Measurements from ENCODE around the gene ATXN1.

The ATXN1 gene

DNA sequence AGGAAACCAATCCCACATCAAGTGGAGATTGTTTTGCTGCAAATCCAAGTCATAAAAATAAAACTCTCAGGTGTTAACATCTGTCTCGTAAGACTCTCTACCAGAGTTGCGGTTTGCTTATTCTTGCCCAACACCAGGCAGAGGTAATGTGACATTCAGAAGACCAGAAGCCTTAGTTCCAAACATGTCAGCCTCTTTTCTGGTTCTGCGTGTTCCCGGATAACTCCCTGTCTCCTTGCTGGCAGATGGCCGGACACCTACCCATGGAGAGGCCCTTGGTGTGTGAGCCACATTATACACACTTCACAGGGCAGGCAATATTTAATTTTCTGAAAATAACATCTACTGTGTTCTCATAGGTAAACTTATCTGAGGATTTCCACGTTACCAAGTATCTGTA, 449.5 kb downstream of the ATXN1 start:
- no peak for DNase-seq
- no peak for TF ChIP-seq POLR2A (IDR thresholded peaks at IDR 0.05; ENCODE audit: low read length)
- no peak for TF ChIP-seq GATA1 (IDR thresholded peaks at IDR 0.05; ENCODE audit: low read depth, low read length)

DNA sequence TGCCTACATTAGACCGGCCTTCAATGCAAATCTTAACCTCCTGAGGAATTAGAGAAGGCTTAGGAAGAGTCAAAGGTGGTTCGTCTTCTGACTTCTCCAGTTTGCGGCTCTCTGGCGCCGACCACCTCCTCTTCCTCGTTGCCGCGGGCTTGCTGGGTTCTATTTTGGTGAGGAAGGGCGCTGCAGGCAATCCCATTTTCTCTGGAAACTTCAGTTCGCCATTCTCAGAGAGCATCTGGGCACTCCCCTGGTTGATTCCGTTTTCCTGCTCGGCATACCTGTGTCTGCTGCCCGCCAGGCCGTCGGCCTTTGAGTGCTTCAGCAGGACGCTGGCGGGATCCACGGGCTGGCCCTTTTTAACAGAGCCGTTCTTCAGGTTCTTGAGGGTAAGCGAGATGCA, 454.9 kb downstream of the ATXN1 start:
- DNase-seq: peak in 1 of 2 experiments; percentile 24
- TF ChIP-seq POLR2A (IDR thresholded peaks at IDR 0.05; ENCODE audit: low read length): no peak
- no peak for TF ChIP-seq GATA1 (IDR thresholded peaks at IDR 0.05; ENCODE audit: low read depth, low read length)

DNA sequence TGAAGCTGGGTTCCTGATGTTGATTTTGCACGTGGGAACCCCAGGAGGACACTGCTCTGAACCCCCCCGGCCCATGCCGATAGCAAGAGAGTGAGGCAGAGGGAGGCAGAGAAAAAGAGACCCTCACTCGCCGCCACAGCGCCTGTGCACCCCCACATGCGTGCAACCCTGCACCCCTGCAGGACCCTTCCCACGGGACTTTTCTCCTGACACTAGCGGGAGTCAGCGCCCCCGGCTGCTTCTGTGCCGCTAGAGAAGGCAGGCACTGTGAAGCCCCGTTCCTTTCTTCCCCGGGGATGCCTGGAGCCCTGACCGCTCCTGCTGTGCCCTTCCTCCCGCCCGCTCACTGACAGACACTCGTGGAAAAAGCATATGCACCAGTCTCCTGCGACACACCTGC, 455.5 kb downstream of the ATXN1 start:
- TF ChIP-seq GATA1 (IDR thresholded peaks at IDR 0.05; ENCODE audit: low read depth, low read length): no peak
- TF ChIP-seq POLR2A (IDR thresholded peaks at IDR 0.05; ENCODE audit: low read length): no peak

DNA sequence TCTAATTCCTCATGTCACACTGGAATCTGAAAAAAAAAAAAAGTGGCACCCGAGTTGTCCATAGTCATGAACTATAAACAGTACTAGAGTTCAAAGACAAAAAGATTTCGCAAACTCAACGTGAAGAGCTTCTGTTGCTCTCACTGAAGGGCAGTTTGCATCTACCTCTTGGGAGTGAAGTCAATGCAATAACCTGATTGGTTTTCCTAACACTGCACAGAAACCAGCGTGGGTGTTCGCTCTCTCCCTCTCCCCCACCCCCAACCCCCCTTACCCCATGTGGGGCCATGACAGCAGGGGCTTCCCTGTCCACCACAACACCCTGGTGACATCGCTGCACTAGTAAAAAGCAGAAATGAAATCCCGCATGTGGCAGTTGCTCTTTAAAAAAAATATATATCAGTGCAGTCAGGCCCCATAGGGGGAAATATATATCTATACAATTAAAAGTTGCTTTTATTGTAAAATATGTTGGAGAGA, 456.0 kb downstream of the ATXN1 start:
- TF ChIP-seq POLR2A (IDR thresholded peaks at IDR 0.05; ENCODE audit: low read length) (no peak), GATA1 (IDR thresholded peaks at IDR 0.05; ENCODE audit: low read depth, low read length) (no peak)
- peak in 1 of 2 experiments; percentile 12 for DNase-seq

More for the DNA sequence above, 455.5 kb downstream of the ATXN1 start:
- DNase-seq: peak in 1 of 2 experiments; percentile 24

DNA sequence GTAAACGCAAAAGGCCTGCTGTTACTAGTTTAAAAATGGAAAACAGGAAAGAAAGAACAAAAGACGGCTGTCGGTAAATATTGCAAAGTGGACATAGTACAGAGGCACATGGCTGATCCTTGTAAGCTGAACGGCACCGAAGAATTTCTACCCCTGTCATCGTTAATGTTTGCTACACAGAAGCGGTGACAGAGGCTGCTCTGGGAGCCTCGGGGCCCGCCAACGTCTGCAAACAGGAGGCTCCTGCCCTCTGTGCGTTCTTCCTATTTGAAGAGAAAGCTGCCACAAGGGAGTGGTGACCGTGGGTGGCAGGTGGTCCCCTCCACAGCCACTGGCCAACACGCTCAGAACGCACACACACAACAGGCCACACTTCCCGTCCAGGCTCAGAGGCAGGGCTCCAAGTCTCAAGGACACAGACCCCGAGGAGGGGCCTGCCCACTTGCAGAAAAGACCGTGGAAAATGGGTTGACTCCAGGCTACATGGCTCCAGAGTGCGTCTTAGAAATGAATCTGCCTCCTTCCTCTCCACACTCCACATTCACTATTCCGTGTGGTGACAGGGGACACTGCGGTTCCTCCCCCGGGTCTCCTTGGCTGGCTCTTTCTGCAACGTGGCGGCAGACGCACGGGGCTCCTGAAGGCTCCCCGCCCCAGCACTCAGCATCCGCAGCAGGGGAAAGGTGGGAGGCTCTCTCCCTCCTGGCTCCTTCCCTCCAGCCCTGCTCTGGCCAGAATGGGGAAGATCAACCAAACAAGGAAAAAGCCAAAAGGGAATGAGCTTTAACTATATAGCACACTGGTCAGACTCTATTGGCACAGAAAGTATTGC, 458.3 kb downstream of the ATXN1 start:
- TF ChIP-seq POLR2A (IDR thresholded peaks at IDR 0.05; ENCODE audit: low read length) (no peak), GATA1 (IDR thresholded peaks at IDR 0.05; ENCODE audit: low read depth, low read length) (no peak)
- no peak for DNase-seq

DNA sequence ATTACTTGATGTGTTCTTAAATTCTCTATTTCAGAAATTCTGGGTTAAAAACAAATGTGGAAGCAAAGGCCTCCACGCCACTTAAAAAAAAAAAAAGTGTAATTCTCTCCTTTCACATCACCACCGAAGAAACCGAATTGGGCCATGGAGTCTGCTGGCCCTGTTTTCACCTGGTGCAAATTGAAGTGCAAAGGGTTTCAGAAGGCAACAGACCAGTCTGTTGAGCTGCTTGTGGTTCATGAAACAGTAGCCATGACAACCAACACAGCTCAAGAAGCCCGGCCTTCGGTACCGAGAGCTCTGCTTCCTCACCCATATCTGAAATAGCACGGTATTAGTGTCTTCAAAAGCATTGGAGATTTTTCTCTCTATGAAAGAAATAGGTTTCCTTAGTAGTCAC, 459.7 kb downstream of the ATXN1 start:
- no peak for DNase-seq
- no peak for TF ChIP-seq POLR2A (IDR thresholded peaks at IDR 0.05; ENCODE audit: low read length)
- TF ChIP-seq GATA1 (IDR thresholded peaks at IDR 0.05; ENCODE audit: low read depth, low read length): no peak

DNA sequence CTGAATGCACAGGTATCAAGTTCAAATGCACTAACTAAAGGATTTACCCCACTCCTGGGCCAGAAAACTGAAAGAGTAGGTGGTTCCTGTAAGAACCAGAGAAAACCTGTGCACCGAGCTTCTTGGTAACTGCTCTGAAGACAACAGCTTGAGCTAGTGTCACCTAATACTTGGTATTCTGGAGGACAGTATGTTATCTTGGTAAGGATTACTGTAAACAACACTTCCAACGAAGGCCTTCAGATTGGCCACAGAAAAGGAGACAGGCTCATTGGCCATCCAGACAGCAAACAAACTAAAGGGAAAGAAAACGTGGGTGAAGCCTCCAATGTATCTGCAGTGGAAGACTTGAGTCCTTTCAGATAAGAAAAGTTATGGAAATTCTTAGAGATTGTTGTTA, 461.4 kb downstream of the ATXN1 start:
- no peak for DNase-seq
- TF ChIP-seq GATA1 (IDR thresholded peaks at IDR 0.05; ENCODE audit: low read depth, low read length) (no peak), POLR2A (IDR thresholded peaks at IDR 0.05; ENCODE audit: low read length) (no peak)

DNA sequence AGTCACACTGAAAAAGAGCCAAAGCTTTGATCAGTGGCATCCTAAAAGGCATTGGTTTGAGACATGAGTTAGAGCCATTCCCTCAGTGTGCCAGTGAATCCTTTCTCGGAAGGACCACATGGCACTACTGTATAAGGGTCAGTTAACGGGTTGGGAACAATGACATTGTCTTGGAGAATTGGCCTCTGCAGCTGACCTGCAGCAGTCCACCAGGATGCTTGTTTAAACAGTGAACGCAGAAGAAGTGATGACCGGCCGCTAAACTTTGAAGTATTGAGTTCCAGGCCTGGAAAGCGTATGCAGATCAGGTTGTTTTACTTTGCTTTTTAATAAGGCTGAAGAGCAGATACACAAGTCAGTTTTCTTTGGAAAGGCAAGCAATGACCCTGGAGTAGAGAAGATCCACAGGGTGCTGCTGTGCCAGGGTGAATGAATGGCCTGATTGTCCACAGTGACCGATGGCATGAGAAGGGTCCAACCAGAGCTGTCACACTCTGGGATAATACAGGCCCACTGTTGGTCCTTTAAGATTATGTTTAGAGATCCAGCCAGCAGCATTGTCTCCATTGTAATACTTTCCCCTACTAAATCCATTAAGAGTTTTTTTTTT, 465.1 kb downstream of the ATXN1 start:
- no peak for DNase-seq
- TF ChIP-seq POLR2A (IDR thresholded peaks at IDR 0.05; ENCODE audit: low read length) (no peak), GATA1 (IDR thresholded peaks at IDR 0.05; ENCODE audit: low read depth, low read length) (no peak)

DNA sequence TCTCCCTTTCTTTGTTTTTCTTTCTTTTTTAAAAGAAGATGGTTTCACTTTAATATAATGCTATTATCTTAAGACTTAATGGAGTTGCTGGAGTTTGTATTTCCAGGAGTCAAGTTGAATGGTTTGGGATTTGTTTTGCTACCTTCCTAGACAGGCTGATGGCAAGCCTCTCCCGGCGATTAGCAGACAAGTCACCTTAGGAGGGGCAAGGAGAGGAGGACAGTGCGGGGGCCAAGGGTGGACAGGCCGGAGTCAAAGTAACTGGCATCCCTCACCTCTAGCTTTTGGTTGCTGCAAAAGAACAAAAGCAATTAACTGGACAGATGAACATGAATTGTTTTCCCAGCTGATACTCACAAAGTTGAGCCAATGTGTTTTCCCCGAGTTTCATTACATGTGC, 465.8 kb downstream of the ATXN1 start:
- TF ChIP-seq GATA1 (IDR thresholded peaks at IDR 0.05; ENCODE audit: low read depth, low read length): no peak
- TF ChIP-seq POLR2A (IDR thresholded peaks at IDR 0.05; ENCODE audit: low read length): no peak
- no peak for DNase-seq

DNA sequence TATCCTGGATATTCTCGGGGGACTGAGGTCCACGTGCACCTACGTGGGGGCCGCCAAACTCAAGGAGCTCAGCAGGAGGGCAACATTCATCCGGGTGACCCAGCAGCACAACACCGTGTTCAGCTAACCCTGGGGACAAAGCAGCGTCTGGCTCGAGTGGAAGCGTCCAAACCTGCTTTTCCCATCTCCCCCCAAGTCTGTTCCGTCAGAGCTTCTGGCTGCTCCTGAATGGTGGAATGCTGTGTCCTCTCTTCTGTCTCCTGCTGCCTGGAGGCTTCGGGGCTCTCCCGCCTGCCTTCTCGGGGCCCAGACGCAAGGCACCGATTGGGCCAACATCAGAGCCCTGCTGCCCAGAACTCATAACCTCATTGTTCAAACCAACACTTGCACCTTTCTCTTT, 466.2 kb downstream of the ATXN1 start:
- TF ChIP-seq GATA1 (IDR thresholded peaks at IDR 0.05; ENCODE audit: low read depth, low read length): no peak
- no peak for DNase-seq

DNA sequence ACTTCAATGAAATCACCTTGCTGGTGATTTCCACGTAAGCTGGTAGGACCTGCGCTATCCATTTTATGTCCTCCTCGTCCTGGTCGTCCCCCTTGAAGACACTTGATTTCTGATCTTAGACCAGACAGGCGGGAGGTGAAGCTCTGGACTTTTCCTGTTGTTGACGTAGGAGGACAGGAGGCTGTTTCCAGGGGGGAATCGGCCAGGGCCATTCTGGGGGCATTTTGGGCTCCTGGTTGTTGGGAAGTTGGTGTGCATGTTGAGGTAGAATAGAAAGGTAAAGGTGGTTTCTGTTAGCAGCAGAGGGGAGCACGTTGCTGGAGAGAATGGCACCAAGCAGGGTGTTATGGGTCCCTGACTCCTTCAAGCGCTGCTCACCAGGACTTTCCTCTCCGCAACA, 466.9 kb downstream of the ATXN1 start:
- TF ChIP-seq GATA1 (IDR thresholded peaks at IDR 0.05; ENCODE audit: low read depth, low read length): no peak
- TF ChIP-seq POLR2A (IDR thresholded peaks at IDR 0.05; ENCODE audit: low read length): no peak
- no peak for DNase-seq

DNA sequence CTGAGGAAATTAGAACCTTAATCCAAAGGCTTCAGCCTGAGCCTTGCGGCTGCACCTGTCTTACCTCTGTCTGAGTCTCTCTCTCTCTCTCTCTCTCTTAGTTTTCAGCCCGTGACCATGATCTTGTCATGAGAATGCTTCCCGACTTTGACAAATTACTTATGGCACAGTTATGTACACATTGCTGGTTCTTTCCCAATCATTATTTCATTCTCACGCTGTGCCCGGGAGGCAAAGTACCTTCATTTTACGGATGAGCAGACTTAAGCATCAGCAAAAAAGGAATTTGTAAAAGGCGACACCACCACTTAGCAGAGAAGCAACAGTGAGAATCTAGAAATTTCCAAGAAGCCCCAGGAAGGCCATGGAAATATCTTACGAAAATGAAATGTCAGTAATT, 468.3 kb downstream of the ATXN1 start:
- DNase-seq: no peak
- no peak for TF ChIP-seq POLR2A (IDR thresholded peaks at IDR 0.05; ENCODE audit: low read length)
- no peak for TF ChIP-seq GATA1 (IDR thresholded peaks at IDR 0.05; ENCODE audit: low read depth, low read length)

DNA sequence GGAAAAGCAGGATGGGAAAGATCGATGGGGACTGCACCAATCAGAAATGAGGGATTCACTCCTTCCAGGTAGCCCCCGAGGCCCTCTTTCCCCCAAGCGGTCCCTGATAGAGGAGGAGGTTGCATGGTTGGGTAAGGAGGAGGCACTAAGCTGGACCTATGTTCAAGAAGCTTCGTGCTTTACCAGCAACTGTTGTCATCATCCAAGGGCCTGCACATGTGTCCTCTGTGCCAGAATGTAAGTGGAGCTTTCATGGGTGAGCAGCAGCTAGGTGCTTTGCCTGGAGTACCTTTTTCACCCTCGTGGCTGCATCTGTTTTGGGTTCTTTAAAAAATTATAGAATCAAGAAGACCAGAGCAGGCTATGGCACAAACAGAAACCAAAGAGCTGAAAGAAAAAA, 468.8 kb downstream of the ATXN1 start:
- TF ChIP-seq GATA1 (IDR thresholded peaks at IDR 0.05; ENCODE audit: low read depth, low read length) (no peak), POLR2A (IDR thresholded peaks at IDR 0.05; ENCODE audit: low read length) (no peak)
- no peak for DNase-seq

DNA sequence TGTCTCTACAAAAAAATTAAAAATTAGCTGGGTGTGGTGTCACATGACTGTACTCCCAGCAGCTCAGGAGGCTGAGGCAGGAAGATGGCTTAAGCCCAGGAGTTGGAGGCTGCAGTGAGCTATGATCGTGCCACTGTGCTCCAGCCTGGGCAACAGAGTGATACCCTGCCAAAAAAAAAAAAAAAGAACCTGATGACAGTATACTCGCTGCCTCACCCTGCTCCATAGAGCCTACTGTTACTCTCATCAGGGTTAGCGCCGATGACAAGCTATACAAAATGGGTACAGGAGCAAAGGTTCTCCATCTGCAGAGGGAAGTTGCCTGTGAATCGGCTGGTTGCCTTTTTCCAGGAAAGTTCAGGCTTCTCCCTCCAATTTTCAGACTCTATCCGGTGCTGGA, 469.5 kb downstream of the ATXN1 start:
- no peak for DNase-seq
- no peak for TF ChIP-seq GATA1 (IDR thresholded peaks at IDR 0.05; ENCODE audit: low read depth, low read length)

DNA sequence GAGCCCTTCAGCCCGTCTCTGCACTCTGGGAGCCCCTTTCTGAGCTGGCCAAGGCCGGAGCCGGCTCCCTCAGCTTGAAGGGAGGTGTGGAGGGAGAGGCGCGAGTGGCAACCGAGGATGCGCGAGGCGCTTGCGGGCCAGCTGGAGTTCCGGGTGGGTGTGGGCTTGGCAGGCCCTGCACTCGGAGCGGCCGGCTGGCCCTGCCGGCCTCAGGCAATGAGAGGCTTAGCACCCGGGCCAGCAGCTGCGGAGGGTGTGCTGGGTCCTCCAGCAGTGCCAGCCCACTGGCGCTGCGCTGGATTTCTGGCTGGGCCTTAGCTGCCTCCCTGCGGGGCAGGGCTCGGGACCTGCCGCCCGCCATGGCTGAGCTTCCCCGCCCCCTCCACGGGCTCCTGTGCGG, 473.1 kb downstream of the ATXN1 start:
- DNase-seq: no peak
- TF ChIP-seq POLR2A (IDR thresholded peaks at IDR 0.05; ENCODE audit: low read length) (no peak), GATA1 (IDR thresholded peaks at IDR 0.05; ENCODE audit: low read depth, low read length) (no peak)
